Measurements from ENCODE around the gene ITGA2.

DNA sequence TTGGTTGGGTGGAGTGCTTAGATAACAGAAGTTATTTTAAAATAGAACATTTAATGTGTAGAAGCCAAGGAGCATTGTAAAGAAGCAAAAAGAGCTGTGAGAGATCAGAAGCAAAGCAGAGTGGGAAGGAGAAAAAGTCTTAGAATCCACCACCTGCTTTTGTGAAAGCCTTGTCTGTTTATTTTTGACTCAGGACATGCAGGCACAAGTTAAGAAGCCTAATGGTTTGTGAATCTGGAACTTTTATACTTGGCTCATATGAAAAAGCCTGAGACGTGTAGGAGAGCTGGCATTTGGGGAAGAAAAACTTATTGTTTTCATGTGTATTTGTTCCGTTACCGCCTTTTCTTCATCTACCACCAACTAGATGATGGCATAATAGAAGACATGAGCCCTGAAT is 38.5 kb upstream of the ITGA2 start:
- TF ChIP-seq, protein P1, sequence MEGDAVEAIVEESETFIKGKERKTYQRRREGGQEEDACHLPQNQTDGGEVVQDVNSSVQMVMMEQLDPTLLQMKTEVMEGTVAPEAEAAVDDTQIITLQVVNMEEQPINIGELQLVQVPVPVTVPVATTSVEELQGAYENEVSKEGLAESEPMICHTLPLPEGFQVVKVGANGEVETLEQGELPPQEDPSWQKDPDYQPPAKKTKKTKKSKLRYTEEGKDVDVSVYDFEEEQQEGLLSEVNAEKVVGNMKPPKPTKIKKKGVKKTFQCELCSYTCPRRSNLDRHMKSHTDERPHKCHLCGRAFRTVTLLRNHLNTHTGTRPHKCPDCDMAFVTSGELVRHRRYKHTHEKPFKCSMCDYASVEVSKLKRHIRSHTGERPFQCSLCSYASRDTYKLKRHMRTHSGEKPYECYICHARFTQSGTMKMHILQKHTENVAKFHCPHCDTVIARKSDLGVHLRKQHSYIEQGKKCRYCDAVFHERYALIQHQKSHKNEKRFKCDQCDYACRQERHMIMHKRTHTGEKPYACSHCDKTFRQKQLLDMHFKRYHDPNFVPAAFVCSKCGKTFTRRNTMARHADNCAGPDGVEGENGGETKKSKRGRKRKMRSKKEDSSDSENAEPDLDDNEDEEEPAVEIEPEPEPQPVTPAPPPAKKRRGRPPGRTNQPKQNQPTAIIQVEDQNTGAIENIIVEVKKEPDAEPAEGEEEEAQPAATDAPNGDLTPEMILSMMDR (IDR thresholded peaks at IDR 0.05; ENCODE audit: low read depth, low read length) = no peak
- no peak for TF ChIP-seq POLR2A (IDR thresholded peaks at IDR 0.05; ENCODE audit: extremely low read depth, insufficient read length)
- TF ChIP-seq, protein P2, sequence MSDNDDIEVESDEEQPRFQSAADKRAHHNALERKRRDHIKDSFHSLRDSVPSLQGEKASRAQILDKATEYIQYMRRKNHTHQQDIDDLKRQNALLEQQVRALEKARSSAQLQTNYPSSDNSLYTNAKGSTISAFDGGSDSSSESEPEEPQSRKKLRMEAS (IDR thresholded peaks at IDR 0.05; ENCODE audit: low read depth, low read length) = no peak

Data from NB4 (cell line).